B cell (primary cell): ENCODE measurements around the gene RNF207.

Experiments used
- EZH2 ChIP-seq: IDR thresholded peaks from 2 replicates; pipeline ENCODE4 v1.6.1; 2012; ENCODE audit warnings: borderline replicate concordance, low read depth, mild to moderate bottlenecking, moderate library complexity, low read length; ENCODE audit not compliant: insufficient read depth, poor library complexity, severe bottlenecking
- TF ChIP-seq, protein P1 (sequence below): fragments of 200-600 bp; IDR thresholded peaks from one replicate; pipeline ENCODE4 v1.8.0; 2022; ENCODE audit warnings: antibody characterized with exemption, mild to moderate bottlenecking

DNA sequence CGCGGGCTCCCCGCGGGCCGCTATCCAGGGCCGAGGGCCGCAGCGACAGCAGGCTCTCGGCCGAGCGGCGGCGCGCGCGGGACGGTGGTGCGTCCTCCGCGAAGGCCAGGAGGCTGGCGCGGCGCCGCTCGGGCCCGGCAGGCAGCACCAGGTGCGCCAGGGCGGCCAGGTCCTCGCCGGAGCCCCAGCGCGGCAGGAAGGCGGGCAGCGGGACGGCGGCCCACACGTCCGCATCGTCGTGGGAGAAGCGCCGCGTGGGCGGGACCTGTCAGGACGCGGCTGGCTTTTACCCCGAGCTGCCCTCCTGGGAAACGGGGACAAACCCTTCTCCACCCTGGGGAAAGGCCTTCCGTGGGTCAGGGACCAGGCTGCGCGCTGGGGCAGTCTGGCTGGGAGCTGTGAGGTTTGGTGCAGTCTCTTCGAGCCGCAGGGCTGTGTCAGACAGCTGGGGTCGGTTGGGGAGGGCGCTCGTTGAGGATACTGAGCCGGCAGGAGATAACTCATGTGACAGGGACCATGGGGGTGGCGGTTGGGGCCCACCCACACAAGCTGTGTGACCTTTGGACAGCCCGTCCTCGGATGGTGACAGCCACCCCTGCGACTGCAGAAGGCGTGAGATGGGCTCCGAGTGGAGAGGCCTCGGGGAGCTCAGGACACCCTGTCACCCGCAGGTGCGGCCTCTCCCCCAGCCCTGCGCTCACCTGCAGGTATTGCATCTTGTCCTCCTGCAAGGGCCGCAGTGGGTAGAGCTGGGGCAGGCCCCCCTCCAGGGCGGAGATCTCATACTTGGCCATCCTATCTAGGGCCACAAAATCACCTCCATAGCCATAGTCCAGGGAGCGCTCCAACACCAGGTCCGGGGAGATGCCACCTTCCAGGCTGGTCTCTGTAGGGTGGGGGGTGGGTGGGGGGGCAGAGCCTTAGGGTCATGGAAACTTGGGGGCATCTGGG, 44.1 kb downstream of the RNF207 start:
- TF ChIP-seq, protein P1, sequence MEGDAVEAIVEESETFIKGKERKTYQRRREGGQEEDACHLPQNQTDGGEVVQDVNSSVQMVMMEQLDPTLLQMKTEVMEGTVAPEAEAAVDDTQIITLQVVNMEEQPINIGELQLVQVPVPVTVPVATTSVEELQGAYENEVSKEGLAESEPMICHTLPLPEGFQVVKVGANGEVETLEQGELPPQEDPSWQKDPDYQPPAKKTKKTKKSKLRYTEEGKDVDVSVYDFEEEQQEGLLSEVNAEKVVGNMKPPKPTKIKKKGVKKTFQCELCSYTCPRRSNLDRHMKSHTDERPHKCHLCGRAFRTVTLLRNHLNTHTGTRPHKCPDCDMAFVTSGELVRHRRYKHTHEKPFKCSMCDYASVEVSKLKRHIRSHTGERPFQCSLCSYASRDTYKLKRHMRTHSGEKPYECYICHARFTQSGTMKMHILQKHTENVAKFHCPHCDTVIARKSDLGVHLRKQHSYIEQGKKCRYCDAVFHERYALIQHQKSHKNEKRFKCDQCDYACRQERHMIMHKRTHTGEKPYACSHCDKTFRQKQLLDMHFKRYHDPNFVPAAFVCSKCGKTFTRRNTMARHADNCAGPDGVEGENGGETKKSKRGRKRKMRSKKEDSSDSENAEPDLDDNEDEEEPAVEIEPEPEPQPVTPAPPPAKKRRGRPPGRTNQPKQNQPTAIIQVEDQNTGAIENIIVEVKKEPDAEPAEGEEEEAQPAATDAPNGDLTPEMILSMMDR, result no peak
- no peak for TF ChIP-seq EZH2
